ENCODE data around the gene UBAC1. TPM values are rescaled to one million over a fixed set of nuclear protein-coding genes. Genes with fewer than 3 reads are reported as not detected.

Gene UBAC1
- total RNA-seq, 1 donor from 2014 or later, result 34.5 TPM

- H3K27me3 Mint-ChIP-seq, result no peaks in the 10 kb centered on the region
- no peaks in the 10 kb centered on the region for H3K9me3 Mint-ChIP-seq
- DNase-seq (ENCODE audit: extremely low spot score, unreplicated experiment), result no peak
- no peaks in the 10 kb centered on the region for H3K36me3 Mint-ChIP-seq
- no peak overlapping the region for H3K27ac Mint-ChIP-seq
- H3K4me1 Mint-ChIP-seq (ENCODE audit: unreplicated experiment), result peaks cover 25% of the 10 kb centered on the region
- TF ChIP-seq CTCF (conservative IDR thresholded peaks at IDR 0.05), result no peak
- H3K4me3 Mint-ChIP-seq, result no peak overlapping the region
Observed at GRCh38 chr9:136007934-136008692, 46.9 kb upstream of the UBAC1 start.

DNA sequence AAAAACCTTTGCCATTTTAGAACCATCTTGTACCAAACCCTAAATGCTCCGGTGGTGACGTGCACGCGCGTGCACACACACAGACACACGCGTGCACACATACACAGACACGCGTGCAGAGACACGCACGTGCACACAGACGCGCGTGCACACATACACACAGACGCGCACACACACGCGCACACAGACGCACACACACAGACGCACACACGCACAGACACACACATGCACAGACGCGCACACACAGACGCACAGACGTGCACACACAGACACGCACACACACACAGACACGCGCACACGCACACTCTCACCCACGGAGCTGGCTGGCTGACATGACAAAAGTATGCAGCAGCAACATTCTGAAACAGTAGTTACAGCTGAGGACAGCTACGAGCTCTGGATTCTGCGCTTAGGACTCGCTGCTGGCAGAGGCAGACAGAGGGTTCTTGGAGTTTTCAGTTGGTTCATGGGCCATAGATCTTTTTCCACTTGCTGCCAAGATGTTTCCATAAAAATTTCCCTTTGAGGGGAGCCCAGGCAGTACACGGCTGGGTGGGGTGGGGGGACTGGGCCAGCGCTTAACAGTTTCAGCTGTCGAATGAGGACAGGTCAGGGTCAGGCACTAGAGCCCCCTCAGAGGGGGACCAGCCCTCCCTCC is 46.2 kb upstream of the UBAC1 start:
- Mint-ChIP-seq H3K4me1 (ENCODE audit: unreplicated experiment) (peaks cover 25% of the 10 kb centered on the region), H3K9me3 (no peaks in the 10 kb centered on the region), H3K4me3 (no peak overlapping the region), H3K36me3 (no peaks in the 10 kb centered on the region), H3K27ac (peak overlapping the region; percentile 3), H3K27me3 (no peaks in the 10 kb centered on the region)
- TF ChIP-seq CTCF (conservative IDR thresholded peaks at IDR 0.05), result no peak
- DNase-seq (ENCODE audit: extremely low spot score, unreplicated experiment), result no peak

- DNase-seq (ENCODE audit: extremely low spot score, unreplicated experiment), result no peak
- Mint-ChIP-seq H3K36me3 (no peaks in the 10 kb centered on the region), H3K27me3 (no peaks in the 10 kb centered on the region), H3K4me1 (ENCODE audit: unreplicated experiment) (peaks cover 25% of the 10 kb centered on the region), H3K27ac (no peak overlapping the region), H3K4me3 (no peak overlapping the region), H3K9me3 (no peaks in the 10 kb centered on the region)
- TF ChIP-seq CTCF (conservative IDR thresholded peaks at IDR 0.05), result no peak
Observed at GRCh38 chr9:136006169-136006568, 45.0 kb upstream of the UBAC1 start.

- Mint-ChIP-seq H3K36me3 (no peaks in the 10 kb centered on the region), H3K27ac (no peak overlapping the region)
Observed at GRCh38 chr9:136004712-136005111, 43.5 kb upstream of the UBAC1 start.

GRCh38 chr9:136004219-136004618 is 43.0 kb upstream of the UBAC1 start:
- DNase-seq (ENCODE audit: extremely low spot score, unreplicated experiment), result no peak
- Mint-ChIP-seq H3K27ac (no peak overlapping the region), H3K4me1 (ENCODE audit: unreplicated experiment) (peaks cover 20% of the 10 kb centered on the region), H3K27me3 (no peaks in the 10 kb centered on the region), H3K9me3 (no peaks in the 10 kb centered on the region), H3K4me3 (no peak overlapping the region), H3K36me3 (no peaks in the 10 kb centered on the region)
- TF ChIP-seq CTCF (conservative IDR thresholded peaks at IDR 0.05), result no peak

More at GRCh38 chr9:136004712-136005111, 43.5 kb upstream of the UBAC1 start:
- H3K4me1 Mint-ChIP-seq (ENCODE audit: unreplicated experiment), result peaks cover 20% of the 10 kb centered on the region
- no peak for DNase-seq (ENCODE audit: extremely low spot score, unreplicated experiment)
- H3K27me3 Mint-ChIP-seq, result no peaks in the 10 kb centered on the region
- no peaks in the 10 kb centered on the region for H3K9me3 Mint-ChIP-seq
- no peak overlapping the region for H3K4me3 Mint-ChIP-seq
- TF ChIP-seq CTCF (conservative IDR thresholded peaks at IDR 0.05), result no peak
